Measurements from ENCODE around the gene NRIP1. TPM values are rescaled to one million over a fixed set of nuclear protein-coding genes. Genes with fewer than 3 reads are reported as not detected.
A peak's percentile ranks its signal among the peaks of the same experiment; 100 is the strongest.

Gene NRIP1
- total and polyA plus RNA-seq, 12 donors = 8.0 to 75.8 (median 46.0) TPM

DNA sequence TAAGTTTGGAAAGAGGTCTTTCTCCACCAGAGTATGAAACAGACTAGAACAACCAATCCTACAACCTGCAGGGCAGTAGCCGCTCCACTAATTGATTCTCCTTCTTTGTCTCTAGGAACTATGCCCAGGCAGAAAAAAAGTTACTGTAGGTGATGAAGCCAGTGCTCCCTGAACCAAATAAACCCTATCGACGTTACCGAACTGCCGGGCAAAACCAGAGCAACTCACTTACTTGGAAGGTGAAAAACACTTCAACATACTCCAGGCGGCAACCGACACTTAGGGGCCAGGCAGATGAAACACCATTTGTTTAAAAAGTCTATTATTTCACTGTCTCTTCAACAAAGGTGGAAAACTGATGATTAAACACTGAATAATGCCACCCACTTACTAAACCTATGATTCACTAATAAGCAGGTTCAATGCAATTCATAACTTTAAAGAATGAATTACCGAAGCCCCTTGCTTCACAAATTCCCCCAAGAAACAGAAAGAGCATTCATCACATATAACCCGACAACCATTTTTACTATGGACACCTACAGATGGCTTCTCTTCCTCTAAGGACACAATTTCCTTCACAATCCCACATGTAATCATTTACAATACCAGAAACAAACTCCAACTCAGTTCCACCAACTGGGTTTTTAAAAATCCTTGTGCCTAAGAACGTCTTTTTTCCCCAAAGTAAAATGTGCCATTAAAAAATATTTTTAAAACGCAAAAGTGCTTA lies 1.6 kb downstream of the NRIP1 start:
- Histone ChIP-seq H3K27ac (peak overlapping the region in 4 of 5 donors; percentile 70 to 99 (median 98)), H3K4me1 (replicated peaks in 1 of 2) (peaks cover 33 to 56% of the 10 kb centered on the region in 2 donors), H3K9me3 (replicated peaks in 1 of 3) (no peaks in the 10 kb centered on the region), H3K4me3 (peak overlapping the region in 3 of 4 donors; percentile 4 to 96 (median 90)), H3K27me3 (no peaks in the 10 kb centered on the region), H3K36me3 (replicated peaks in 1 of 2) (no peaks in the 10 kb centered on the region)
- DNase-seq = peak in 1 of 7 donors; percentile 15
- 6 to 22% (median 13%) methylated on average over 11 of the region's 11 CpGs for WGBS, 4 donors
- intact Hi-C loops (cut with DNase I) = loop anchor here (5.0 to 10.0 kb wide), 3 partner anchors 61 to 198 kb away; no protein-coding TSS in a partner anchor
- TF ChIP-seq POLR2A (IDR thresholded peaks at IDR 0.05) = no peak
- TF ChIP-seq, protein P1, sequence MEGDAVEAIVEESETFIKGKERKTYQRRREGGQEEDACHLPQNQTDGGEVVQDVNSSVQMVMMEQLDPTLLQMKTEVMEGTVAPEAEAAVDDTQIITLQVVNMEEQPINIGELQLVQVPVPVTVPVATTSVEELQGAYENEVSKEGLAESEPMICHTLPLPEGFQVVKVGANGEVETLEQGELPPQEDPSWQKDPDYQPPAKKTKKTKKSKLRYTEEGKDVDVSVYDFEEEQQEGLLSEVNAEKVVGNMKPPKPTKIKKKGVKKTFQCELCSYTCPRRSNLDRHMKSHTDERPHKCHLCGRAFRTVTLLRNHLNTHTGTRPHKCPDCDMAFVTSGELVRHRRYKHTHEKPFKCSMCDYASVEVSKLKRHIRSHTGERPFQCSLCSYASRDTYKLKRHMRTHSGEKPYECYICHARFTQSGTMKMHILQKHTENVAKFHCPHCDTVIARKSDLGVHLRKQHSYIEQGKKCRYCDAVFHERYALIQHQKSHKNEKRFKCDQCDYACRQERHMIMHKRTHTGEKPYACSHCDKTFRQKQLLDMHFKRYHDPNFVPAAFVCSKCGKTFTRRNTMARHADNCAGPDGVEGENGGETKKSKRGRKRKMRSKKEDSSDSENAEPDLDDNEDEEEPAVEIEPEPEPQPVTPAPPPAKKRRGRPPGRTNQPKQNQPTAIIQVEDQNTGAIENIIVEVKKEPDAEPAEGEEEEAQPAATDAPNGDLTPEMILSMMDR (IDR thresholded peaks at IDR 0.05) = no peak

DNA sequence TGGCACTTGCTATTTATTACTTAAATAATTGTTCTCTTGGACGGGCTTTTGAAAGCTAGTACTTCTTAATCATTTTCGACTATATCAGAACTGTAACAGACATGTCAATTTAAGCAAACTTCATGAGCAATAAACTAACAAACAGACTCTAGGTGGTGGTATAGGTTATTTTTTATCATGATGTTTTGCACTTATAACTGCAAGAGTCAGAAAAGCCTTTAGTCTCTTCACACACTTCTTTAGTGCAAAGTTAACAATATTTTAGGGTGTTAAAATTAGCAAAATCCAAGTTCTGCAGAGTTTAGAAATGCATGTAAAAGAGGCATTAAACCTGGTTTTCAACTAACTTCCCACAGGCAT lies 2.2 kb downstream of the NRIP1 start:
- intact Hi-C loops (cut with DNase I) = loop anchor here (5.0 to 10.0 kb wide), 3 partner anchors 60 to 198 kb away; no protein-coding TSS in a partner anchor
- Histone ChIP-seq H3K36me3 (replicated peaks in 1 of 2) (no peaks in the 10 kb centered on the region), H3K4me1 (replicated peaks in 1 of 2) (peaks cover 33 to 63% of the 10 kb centered on the region in 2 donors), H3K4me3 (peak overlapping the region in 2 of 4 donors; percentile 7 to 90), H3K9me3 (replicated peaks in 1 of 3) (no peaks in the 10 kb centered on the region), H3K27ac (peak overlapping the region in 2 of 5 donors; percentile 33 to 99), H3K27me3 (no peaks in the 10 kb centered on the region)
- no peak for TF ChIP-seq POLR2A (IDR thresholded peaks at IDR 0.05)
- TF ChIP-seq, protein P1 (IDR thresholded peaks at IDR 0.05) = peak in 1 of 6 experiments; percentile 21
- no peak for DNase-seq
- WGBS, 4 donors = 16 to 22% (median 20%) methylated on average over 2 of the region's 2 CpGs

DNA sequence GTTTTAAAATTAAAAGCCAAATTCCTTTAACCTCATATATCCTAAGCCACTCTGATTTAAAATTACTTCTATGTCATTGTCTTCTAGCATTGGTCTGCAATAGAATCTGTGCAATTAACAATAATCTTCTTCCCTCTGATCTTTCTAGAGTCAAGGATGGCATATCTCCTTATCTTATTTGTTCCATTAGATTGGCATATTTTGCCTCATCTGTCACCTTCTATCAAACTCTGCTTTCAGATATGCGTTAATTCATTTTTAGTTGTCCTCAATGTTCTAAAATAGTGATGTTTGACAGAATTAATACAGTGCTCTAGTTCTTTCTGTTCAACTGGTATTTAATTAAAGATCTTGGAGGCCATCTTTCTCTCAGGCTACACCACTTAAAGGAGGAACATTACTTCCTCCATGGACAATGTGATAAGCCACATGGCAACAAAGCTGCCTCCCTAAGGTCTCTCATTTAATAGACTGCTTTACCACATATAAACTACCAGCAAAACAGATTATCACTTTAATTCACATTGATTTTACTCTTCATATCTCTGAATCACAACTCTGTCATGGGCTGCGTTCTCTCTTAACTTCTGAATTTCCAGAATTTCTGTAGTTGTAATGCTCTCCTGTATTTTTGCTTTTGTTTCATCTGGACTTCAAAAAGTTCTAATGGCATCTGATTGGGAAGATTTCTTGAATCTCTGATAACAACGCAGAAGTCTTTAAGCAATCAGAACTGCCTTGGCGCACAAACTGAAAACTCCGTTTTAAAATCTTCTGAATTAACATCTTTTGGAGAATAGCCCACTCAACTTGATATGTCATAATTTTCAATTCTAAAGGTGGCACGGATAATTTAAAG lies 2.8 kb downstream of the NRIP1 start:
- Histone ChIP-seq H3K9me3 (replicated peaks in 1 of 3) (no peaks in the 10 kb centered on the region), H3K27me3 (no peaks in the 10 kb centered on the region), H3K4me1 (replicated peaks in 1 of 2) (peaks cover 33 to 69% of the 10 kb centered on the region in 2 donors), H3K27ac (peak overlapping the region in 2 of 5 donors; percentile 18 to 33), H3K4me3 (peak overlapping the region in 2 of 4 donors; percentile 7 to 90), H3K36me3 (replicated peaks in 1 of 2) (no peaks in the 10 kb centered on the region)
- intact Hi-C loops (cut with DNase I) = loop anchor here (5.0 to 10.0 kb wide), 3 partner anchors 60 to 197 kb away; no protein-coding TSS in a partner anchor
- no peak for DNase-seq
- WGBS, 4 donors = 25 to 33% (median 30%) methylated on average over 6 of the region's 6 CpGs
- TF ChIP-seq, protein P1 (IDR thresholded peaks at IDR 0.05) = no peak
- TF ChIP-seq POLR2A (IDR thresholded peaks at IDR 0.05) = no peak

DNA sequence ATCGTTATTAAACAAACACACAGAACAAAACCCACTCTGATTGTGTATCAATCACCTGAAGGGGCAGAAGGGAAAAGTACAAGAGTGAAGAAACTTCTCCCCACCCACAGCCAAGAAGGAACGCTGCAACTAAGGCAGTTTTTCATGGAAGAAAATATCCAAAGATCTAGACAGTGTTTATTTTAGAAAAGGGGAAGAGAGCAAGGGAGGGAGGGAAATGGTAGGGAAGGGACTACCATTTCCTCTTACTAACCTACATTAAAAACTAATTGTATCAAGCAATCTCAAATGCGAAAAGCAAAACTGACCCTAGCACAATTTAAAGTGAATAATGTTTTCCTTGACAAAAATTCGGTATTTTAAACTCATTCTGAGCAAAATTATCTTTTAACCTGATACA lies 3.5 kb downstream of the NRIP1 start:
- intact Hi-C loops (cut with DNase I) = loop anchor here (5.0 to 10.0 kb wide), 3 partner anchors 59 to 196 kb away; no protein-coding TSS in a partner anchor
- no peaks in the 10 kb centered on the region for H3K36me3 ChIP-seq (replicated peaks in 1 of 2)
- no peak for DNase-seq
- no peaks in the 10 kb centered on the region for H3K27me3 ChIP-seq
- peak overlapping the region in 2 of 5 donors; percentile 13 to 15 for H3K27ac ChIP-seq
- WGBS, 4 donors = 38 to 47% (median 43%) methylated on average over 4 of the region's 4 CpGs
- no peak for TF ChIP-seq POLR2A (IDR thresholded peaks at IDR 0.05)
- TF ChIP-seq, protein P1 (IDR thresholded peaks at IDR 0.05) = no peak
- H3K4me3 ChIP-seq = peak overlapping the region in 1 of 4 donors; percentile 90
- H3K9me3 ChIP-seq (replicated peaks in 1 of 3) = no peaks in the 10 kb centered on the region
- H3K4me1 ChIP-seq (replicated peaks in 1 of 2) = peaks cover 33 to 70% of the 10 kb centered on the region in 2 donors
